Upper lobe of left lung (tissue), 4 donors: Measurements from ENCODE around the gene EPS15.

Source experiments
- CTCF ChIP-seq, 6 experiments: fragments of 450-650 bp in 4 of 6; fragments of 200-600 bp in 2 of 6; sonication (generic) in 2 of 6; IDR thresholded peaks; one replicate each; pipeline ENCODE4 v1.5.1; 2016 to 2019; ENCODE audit warnings: antibody characterized with exemption in 6 of 6
- POLR2A ChIP-seq, 4 donors: fragments of 450-650 bp; IDR thresholded peaks; one replicate each; pipeline ENCODE4 v1.5.1; 2016 to 2017; ENCODE audit warnings: antibody characterized with exemption in 4 of 4, mild to moderate bottlenecking in 2 of 4

GRCh38 chr1:51525295-51525694, 6.2 kb upstream of the EPS15 start:
- no peak for TF ChIP-seq CTCF (IDR thresholded peaks at IDR 0.05)
- TF ChIP-seq POLR2A (IDR thresholded peaks at IDR 0.05), result no peak
